HG02981 (cell line): Measurements from ENCODE around the gene FYN.
"Not testable (repeated sequence)": the region's sequence is repeated elsewhere in the genome, so short reads cannot be mapped to it uniquely, and the experiment has no call there.

Experiments
- ATAC-seq: cut with Tn5 transposase; IDR thresholded peaks from one replicate; pipeline ENCODE4 v1.9.1; 2021; ENCODE audit warnings: mild to moderate bottlenecking, moderate library complexity; ENCODE audit not compliant: unreplicated experiment

FYN gene

DNA sequence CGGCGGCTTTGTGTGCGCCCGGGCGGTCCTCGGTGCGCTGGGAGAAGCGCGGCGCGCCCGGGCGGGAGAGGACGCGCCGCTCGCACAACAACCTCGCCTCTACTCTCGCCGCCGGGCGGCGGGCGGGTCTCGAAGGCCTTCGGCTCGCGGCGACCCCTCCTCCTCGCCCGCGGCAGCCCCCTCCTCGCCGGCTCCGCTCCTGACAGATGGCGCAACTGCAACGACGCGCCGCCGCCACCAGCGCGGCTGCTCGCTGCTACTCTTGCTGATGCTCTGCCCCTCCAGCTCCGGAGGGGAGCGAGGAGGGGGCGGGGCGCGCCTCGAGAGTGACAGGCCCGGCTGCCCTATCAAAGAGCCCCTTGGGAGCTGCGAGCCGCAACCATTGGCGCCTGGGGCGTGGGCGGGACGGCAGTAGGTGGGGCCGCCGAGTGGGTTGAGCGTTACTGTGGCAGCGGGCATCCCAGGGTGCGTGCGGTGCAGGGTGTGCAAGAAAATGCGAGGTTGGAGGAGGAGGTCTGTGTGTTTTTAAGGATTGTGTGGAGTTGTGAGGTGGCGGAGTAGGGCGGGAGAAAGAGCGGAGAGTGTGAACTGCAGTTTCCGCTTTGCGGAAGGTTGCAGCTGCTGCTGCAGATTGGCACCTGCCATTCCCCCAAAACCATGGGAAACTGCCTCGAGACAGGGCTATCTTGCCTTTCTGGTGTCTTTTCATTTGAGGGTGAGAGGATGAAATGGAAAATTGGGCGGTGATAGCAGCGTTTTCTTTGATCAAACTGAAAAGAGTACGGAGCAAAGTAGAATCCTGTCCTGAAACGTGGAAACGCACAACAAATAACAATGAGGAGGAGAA is at the start of gene FYN:
Gene FYN, minus strand, starts transcription at position 275 of the 847 bp plus-strand sequence. CDS start 153,401 bp downstream, outside the sequence.
- ATAC-seq, result peak; percentile 99

GRCh38 chr6:111922454-111923297 is 49.4 kb upstream of the FYN start:
- no peak for ATAC-seq

DNA sequence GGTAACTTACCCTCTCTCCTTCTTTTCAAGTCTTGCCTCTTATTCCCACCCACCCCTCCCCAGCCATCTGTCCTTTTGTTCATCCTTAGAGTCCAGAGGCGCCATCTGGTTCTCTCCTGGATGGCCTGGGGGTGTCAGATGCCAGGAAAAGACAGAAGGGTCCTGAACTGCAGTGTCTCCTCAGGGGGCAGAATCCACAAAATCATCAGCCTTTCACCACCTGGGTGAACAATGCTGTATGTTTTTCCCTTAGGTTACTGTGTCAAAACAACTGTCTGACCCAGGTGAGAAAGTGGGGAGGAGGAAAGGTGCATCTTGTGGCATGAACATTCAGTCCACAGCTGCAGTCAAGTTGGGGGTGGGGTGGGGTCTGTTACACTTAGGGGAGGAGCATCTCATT is 47.9 kb upstream of the FYN start:
- ATAC-seq, result no peak

DNA sequence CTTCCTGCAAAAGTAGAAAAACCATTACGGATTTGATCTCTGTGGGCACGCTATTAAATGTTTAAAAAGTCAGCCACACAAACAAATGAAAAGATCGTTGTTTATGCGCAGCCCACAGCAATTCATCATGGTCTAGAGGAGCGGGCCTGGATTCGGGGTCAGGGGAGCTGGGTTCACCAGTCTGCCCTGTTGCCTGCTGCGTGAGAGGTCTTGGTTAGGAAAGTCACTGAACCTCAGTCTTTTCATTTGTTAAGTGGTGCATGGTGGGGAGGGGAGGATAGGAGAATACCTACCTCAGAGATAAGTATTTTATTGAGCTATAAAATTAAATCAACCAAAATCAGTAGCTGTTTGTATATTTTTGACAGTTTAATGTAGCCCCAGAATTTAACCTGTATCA is 47.3 kb upstream of the FYN start:
- no peak for ATAC-seq

DNA sequence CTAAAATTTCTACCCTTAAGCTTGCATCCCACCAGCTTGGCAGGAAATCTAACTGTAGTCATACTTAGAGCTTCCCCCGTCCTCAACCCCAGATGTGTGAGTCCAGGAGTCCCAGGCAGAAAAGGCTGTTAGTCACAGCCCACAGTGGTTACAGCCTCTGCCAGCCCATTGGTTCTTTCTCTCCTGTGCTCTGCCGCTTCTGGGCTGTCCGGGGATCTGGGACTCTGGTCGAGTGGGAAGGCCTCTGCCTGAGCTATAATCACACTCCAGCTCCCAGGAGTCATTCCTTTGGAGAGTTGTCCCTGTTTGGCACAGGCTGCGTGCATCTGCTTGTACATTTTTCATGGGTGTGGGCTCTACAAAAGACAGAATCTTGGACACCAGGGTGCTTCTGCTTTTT is 45.6 kb upstream of the FYN start:
- no peak for ATAC-seq

DNA sequence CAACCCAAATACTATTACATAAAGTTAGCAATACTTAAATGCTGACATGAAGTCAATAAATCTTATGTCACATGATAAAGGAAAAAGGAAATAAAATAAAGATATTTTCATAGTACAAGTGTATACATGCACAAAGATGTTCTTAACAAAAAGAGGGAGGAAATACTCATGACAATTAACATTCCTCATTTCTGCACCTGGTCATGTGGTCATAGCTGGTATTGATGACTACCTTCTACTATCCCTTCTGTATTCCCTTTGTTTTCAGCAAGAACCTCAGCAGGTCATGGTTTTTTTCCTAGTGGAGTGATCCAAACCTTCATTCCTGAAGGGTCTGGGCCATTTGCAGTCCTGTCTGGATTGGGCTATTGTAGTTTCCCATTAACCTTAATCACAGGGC is 43.5 kb upstream of the FYN start:
- no peak for ATAC-seq

- ATAC-seq, result no peak
These were observed 41.4 kb upstream of the FYN start for GRCh38 chr6:111914617-111915016.

DNA sequence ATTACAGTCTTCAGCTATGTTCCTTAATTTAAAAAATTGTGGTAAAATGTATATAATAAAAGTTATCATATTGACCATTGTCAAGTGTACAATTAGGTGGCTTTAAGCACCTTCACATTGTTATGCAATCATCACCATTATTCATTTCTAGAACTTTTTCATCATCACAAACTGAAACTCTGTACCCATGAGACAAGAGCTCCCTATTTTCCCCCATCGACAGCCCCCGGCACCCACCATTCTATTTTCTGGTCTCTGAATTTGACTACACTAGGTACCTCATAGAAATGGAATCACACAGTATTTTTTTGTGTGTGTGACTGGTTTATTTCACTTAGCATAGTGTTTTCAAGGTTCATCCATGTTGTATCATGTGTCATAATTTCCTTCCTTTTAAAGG is 39.7 kb upstream of the FYN start:
- ATAC-seq, result no peak

- no peak for ATAC-seq
These were observed 38.2 kb upstream of the FYN start for GRCh38 chr6:111911428-111911827.

- ATAC-seq, result no peak
These were observed 36.0 kb upstream of the FYN start for GRCh38 chr6:111909238-111909637.

DNA sequence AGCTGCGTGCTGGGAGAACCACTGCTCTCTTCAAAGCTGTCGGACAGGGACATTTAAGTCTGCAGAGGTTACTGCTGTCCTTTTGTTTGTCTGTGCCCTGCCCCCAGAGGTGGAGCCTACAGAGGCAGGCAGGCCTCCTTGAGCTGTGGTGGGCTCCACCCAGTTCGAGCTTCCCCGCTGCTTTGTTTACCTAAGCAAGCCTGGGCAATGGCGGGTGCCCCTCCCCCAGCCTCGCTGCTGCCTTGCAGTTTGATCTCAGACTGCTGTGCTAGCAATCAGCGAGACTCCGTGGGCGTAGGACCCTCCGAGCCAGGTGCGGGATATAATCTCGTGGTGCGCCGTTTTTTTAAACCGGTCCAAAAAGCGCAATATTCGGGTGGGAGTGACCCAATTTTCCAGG is 35.1 kb upstream of the FYN start:
- not testable (repeated sequence) for ATAC-seq

DNA sequence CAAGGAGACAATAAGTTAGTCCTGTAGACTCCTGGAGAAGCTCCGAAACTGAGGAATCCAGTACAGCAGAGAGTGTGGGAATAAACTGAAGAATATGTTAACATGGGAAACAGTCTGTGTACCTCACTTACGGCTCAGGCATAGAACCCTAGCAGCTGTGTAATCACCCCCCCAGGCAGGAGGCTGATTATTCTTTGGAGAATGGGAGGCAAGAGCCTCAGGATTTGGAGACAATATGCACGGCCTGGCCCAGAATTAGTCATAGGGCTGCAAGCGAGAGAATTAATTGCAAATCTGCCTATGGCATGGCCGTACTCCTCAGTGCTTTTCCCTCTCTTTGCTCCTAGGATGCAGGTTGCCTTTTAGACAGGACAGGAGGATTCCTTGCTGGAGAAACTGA is 27.5 kb upstream of the FYN start:
- ATAC-seq, result no peak

- ATAC-seq, result no peak
These were observed 26.3 kb upstream of the FYN start for GRCh38 chr6:111899531-111899930.

DNA sequence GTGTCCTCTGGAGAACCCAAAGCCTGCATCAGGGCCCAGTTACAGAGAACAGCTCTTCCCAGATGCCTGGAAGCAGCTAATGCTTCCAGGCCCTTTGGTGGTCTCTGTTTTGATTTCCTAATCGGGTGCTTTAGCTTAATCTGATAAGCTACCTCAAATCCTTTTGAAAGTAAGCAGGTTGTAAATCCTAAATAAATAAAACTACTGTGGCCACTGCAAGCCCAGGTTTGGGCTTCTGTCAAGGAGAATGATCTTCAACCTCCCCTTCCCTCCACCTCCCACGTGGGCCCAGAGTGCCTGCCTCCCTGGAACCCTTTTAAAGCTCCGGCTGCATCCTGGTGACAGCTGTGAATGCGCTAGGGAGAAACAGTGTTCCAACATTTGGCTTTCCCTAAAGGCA is 25.2 kb upstream of the FYN start:
- ATAC-seq, result no peak

DNA sequence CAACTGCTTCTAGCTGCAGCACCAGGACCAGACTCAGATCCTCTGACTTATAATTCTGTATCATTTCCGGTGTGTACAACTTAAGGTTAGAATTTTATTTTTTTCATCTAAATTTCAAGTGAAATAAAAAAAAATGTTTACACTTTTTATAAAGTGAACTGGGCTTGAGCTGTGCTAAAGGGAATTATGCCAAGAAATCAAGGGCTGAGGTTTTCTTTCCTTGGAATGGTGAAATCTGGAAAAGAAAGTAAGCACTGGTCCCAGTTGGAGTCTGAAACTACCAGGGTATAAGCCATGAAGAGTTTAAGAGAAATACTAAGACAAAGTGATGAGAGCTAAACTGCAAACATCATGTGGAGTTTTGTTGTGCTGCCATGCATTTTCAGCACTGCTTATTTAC is 21.7 kb upstream of the FYN start:
- no peak for ATAC-seq

DNA sequence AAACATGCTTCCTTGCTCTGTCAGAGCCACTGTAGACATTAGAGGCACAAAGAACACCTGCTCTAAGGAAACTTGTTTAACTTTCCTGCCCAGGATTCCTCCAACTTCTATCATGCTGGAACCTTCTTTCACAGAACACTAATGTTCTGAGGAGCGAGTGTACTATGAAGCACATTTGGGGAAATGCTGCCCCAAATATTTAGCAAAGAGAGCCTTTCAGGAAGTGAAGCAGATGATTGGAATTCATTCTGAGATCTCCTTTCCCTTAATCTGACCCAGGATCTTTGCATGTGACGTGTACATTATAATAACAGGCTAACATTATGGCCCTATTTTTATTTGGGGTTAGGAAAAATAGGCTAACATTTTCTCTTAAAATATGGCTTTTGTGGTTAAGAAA is 21.0 kb upstream of the FYN start:
- no peak for ATAC-seq

GRCh38 chr6:111892431-111892830 is 19.2 kb upstream of the FYN start:
- no peak for ATAC-seq

GRCh38 chr6:111890988-111891387 is 17.7 kb upstream of the FYN start:
- no peak for ATAC-seq

- ATAC-seq, result no peak
These were observed 15.9 kb upstream of the FYN start for GRCh38 chr6:111888928-111889695.

DNA sequence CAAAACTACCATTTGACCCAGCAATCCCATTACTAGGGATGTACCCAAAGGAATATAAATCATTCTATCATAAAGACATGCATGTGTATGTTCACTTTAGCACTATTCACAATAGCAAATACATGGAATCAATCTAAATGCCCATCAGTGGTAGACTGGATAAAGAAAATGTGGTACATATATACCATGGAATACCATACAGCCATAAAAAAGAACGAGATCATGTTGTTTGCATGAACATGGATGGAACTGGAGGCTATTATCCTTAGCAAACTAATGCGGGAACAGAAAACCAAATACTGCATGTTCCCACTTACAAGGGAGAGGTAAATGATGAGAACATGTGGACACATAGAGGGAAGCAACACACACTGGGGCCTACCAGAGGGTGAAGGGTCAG is 13.5 kb upstream of the FYN start:
- ATAC-seq, result not testable (repeated sequence)

GRCh38 chr6:111885373-111886027 is 12.2 kb upstream of the FYN start:
- ATAC-seq, result no peak
